Upper lobe of left lung (tissue), 4 donors: ENCODE results near the gene SLC9A6.

ENCODE experiments used
- CTCF ChIP-seq, 6 experiments: fragments of 450-650 bp in 4 of 6; fragments of 200-600 bp in 2 of 6; sonication (generic) in 2 of 6; IDR thresholded peaks; one replicate each; pipeline ENCODE4 v1.5.1; 2016 to 2019; ENCODE audit warnings: antibody characterized with exemption in 6 of 6
- POLR2A ChIP-seq, 4 donors: fragments of 450-650 bp; IDR thresholded peaks; one replicate each; pipeline ENCODE4 v1.5.1; 2016 to 2017; ENCODE audit warnings: antibody characterized with exemption in 4 of 4, mild to moderate bottlenecking in 2 of 4

- TF ChIP-seq CTCF (IDR thresholded peaks at IDR 0.05) (no peak), POLR2A (IDR thresholded peaks at IDR 0.05) (no peak)
Measured at GRCh38 chrX:136039485-136039884, 54.2 kb downstream of the SLC9A6 start.
